SK-N-MC (cell line): ENCODE measurements around the gene NACC2.
A peak's percentile ranks its signal among the peaks of the same experiment; 100 is the strongest.

ENCODE experiments used
- DNase-seq: peaks from one replicate; pipeline ENCODE4 v3.0.0-alpha.2; 2011; ENCODE audit warnings: low read depth, low spot score
- H3K27ac ChIP-seq: fragments of 200-600 bp; sonication (generic); 2 replicates; pipeline ENCODE4 v1.5.1; 2016; ENCODE audit warnings: mixed run types
- H3K36me3 ChIP-seq: fragments of 200-600 bp; sonication (generic); 2 replicates; pipeline ENCODE4 v1.6.1; 2017; ENCODE audit warnings: antibody characterized with exemption, low read length, mixed read lengths; ENCODE audit not compliant: insufficient read depth
- H3K4me3 ChIP-seq: fragments of 200-600 bp; sonication (generic); 2 replicates; pipeline ENCODE4 v1.5.1; 2016
- H3K9ac ChIP-seq: fragments of 200-600 bp; sonication (generic); 2 replicates; pipeline ENCODE4 v1.8.0; 2017; ENCODE audit warnings: mixed run types, mixed read lengths; ENCODE audit not compliant: insufficient read length
- H3K9me3 ChIP-seq: fragments of 200-600 bp; sonication (generic); 2 replicates; pipeline ENCODE4 v1.6.1; 2017; ENCODE audit warnings: low read depth, mild to moderate bottlenecking, antibody characterized with exemption, low read length, moderate library complexity, mixed read lengths
- EZH2 ChIP-seq: fragments of 200-600 bp; sonication (generic); IDR thresholded peaks from one replicate; pipeline ENCODE4 v1.6.1; 2017; ENCODE audit warnings: antibody characterized with exemption
- FOXP2 ChIP-seq: optimal IDR thresholded peaks from 2 replicates; pipeline ENCODE3; 2011; ENCODE audit warnings: mild to moderate bottlenecking, moderate library complexity; ENCODE audit not compliant: insufficient read depth; ENCODE audit errors: extremely low read length, control extremely low read depth
- POLR2AphosphoS5 ChIP-seq: IDR thresholded peaks from 2 replicates; pipeline ENCODE4 v1.6.1; 2012; ENCODE audit warnings: mild to moderate bottlenecking, low read depth, low read length, borderline replicate concordance

Gene NACC2

GRCh38 chr9:136093995-136094881 is 851 bp downstream of the NACC2 start:
- Histone ChIP-seq H3K9me3 (no peaks in the 10 kb centered on the region), H3K36me3 (peaks cover 7% of the 10 kb centered on the region; the same call in 1 of the 2 replicates), H3K9ac (peak overlapping the region; percentile 90), H3K27ac (peak overlapping the region; percentile 66), H3K4me3 (peak overlapping the region; percentile 90)
- DNase-seq = no peak
- no peak for TF ChIP-seq FOXP2
- TF ChIP-seq POLR2AphosphoS5 = 0 out of 2 replicates have a peak, but pooled peaks have one; percentile 42

GRCh38 chr9:136093346-136093986 is 1.6 kb downstream of the NACC2 start:
- H3K4me3 ChIP-seq = peak overlapping the region; percentile 90
- DNase-seq = no peak
- TF ChIP-seq POLR2AphosphoS5 = no peak
- TF ChIP-seq FOXP2 = no peak
- no peak for TF ChIP-seq EZH2

GRCh38 chr9:136092741-136093140 is 2.3 kb downstream of the NACC2 start:
- H3K27ac ChIP-seq = peak overlapping the region; percentile 66; the same call in 1 of the 2 replicates
- peaks cover 7% of the 10 kb centered on the region; the same call in 1 of the 2 replicates for H3K36me3 ChIP-seq
- TF ChIP-seq FOXP2 = no peak
- no peak for TF ChIP-seq EZH2
- TF ChIP-seq POLR2AphosphoS5 = no peak
- H3K4me3 ChIP-seq = peak overlapping the region; percentile 90
- no peak for DNase-seq
- peak overlapping the region; percentile 90 for H3K9ac ChIP-seq
- no peaks in the 10 kb centered on the region for H3K9me3 ChIP-seq

More at GRCh38 chr9:136093346-136093986, 1.6 kb downstream of the NACC2 start:
- H3K9me3 ChIP-seq = no peaks in the 10 kb centered on the region
- H3K36me3 ChIP-seq = peaks cover 7% of the 10 kb centered on the region; the same call in 1 of the 2 replicates
- H3K9ac ChIP-seq = peak overlapping the region; percentile 90
- H3K27ac ChIP-seq = peak overlapping the region; percentile 66

- Histone ChIP-seq H3K4me3 (no peak overlapping the region), H3K27ac (peak overlapping the region; percentile 60; the same call in 1 of the 2 replicates), H3K36me3 (peaks cover 7% of the 10 kb centered on the region; the same call in 1 of the 2 replicates), H3K9me3 (no peaks in the 10 kb centered on the region), H3K9ac (no peak overlapping the region)
- DNase-seq = no peak
- TF ChIP-seq POLR2AphosphoS5 (no peak), EZH2 (no peak), FOXP2 (no peak)
These were observed 2.8 kb downstream of the NACC2 start for GRCh38 chr9:136092353-136092650.

- H3K36me3 ChIP-seq = peaks cover 7% of the 10 kb centered on the region; the same call in 1 of the 2 replicates
- peak overlapping the region; percentile 25; the same call in 1 of the 2 replicates for H3K4me3 ChIP-seq
- TF ChIP-seq EZH2 = no peak
- no peak for TF ChIP-seq POLR2AphosphoS5
- no peak for TF ChIP-seq FOXP2
- DNase-seq = no peak
- peak overlapping the region; percentile 95 for H3K27ac ChIP-seq
- peak overlapping the region; percentile 41 for H3K9ac ChIP-seq
- no peaks in the 10 kb centered on the region for H3K9me3 ChIP-seq
These were observed 3.3 kb downstream of the NACC2 start for GRCh38 chr9:136091582-136092352.

GRCh38 chr9:136090768-136091581 is 4.1 kb downstream of the NACC2 start:
- Histone ChIP-seq H3K4me3 (peak overlapping the region; percentile 25), H3K36me3 (peaks cover 7% of the 10 kb centered on the region; the same call in 1 of the 2 replicates), H3K9me3 (no peaks in the 10 kb centered on the region), H3K9ac (peak overlapping the region; percentile 41), H3K27ac (peak overlapping the region; percentile 95)
- no peak for TF ChIP-seq FOXP2
- TF ChIP-seq EZH2 = no peak
- TF ChIP-seq POLR2AphosphoS5 = no peak
- no peak for DNase-seq

GRCh38 chr9:136090056-136090735 is 4.9 kb downstream of the NACC2 start:
- peak overlapping the region; percentile 63 for H3K9ac ChIP-seq
- H3K4me3 ChIP-seq = peak overlapping the region; percentile 75
- DNase-seq = no peak
- H3K36me3 ChIP-seq = peaks cover 7% of the 10 kb centered on the region; the same call in 1 of the 2 replicates
- H3K27ac ChIP-seq = peak overlapping the region; percentile 95
- no peaks in the 10 kb centered on the region for H3K9me3 ChIP-seq
- no peak for TF ChIP-seq POLR2AphosphoS5
- TF ChIP-seq FOXP2 = no peak
- no peak for TF ChIP-seq EZH2
